ENCODE measurements around the gene PVR. TPM values are rescaled to one million over a fixed set of nuclear protein-coding genes. Genes with fewer than 3 reads are reported as not detected.

The PVR gene
- polyA plus RNA-seq (2012; rRNA removed) = 90.2 and 90.8 TPM in 2 replicates
- 51.9 and 73.3 TPM in 2 replicates for polyA plus RNA-seq (2012; cell fraction: cytosol; rRNA removed)
- polyA plus RNA-seq (2012; cell fraction: nucleus; rRNA removed) = 65.6 and 91.5 TPM in 2 replicates

- Histone ChIP-seq H3K27me3 (ENCODE audit: insufficient read depth) (no peaks in the 10 kb centered on the region), H3K4me3 (ENCODE audit: low read depth in 2 of 2, low read length in 1 of 2) (peak within 1 kb of the TSS; percentile 66 to 88), H3K9me2 (no peaks in the 10 kb centered on the region), H3K9me3 (no peaks in the 10 kb centered on the region), H2AFZ (ENCODE audit: low read depth) (peak within 1 kb of the TSS; percentile 78), H3K79me2 (ENCODE audit: insufficient read depth) (peaks cover 46% of the 10 kb centered on the region), H3K27ac (ENCODE audit: low read depth in 2 of 2, low read length in 1 of 2) (peak within 1 kb of the TSS; percentile 82 to 83), H3K9ac (peak within 1 kb of the TSS; percentile 90), H3K4me1 (ENCODE audit: control insufficient read depth in 1 of 2, insufficient read depth in 2 of 2, low read depth in 1 of 2, low read length in 1 of 2) (peaks cover 0 to 2% of the 10 kb centered on the region in 2 experiments; a peak in 1 of 4 replicates), H3F3A (replicated peaks; ENCODE audit: insufficient read depth) (no peaks in the 10 kb centered on the region), H4K20me1 (ENCODE audit: insufficient read depth) (peaks cover 23% of the 10 kb centered on the region; the same call in 1 of the 2 replicates), H3K4me2 (peak within 1 kb of the TSS; percentile 82), H3K36me3 (replicated peaks in 1 of 2; ENCODE audit: control insufficient read depth in 1 of 2, insufficient read depth in 2 of 2, low read length in 1 of 2) (peaks cover 6 to 13% of the 10 kb centered on the region in 2 experiments)
- CTCF ChIA-PET = interaction anchor here (1.2 to 2.6 kb wide), 2 partner anchors 13 to 73 kb away, joined by 4 to 18 read pairs; no protein-coding TSS in a partner anchor
- WGBS (ENCODE audit: low lambda C conversion rate) = 2% methylated on average over 21 of the region's 70 CpGs
- POLR2A ChIA-PET = interaction anchor here (1.4 kb wide), 1 partner anchor 143 kb away, joined by 5 read pairs; the partner anchor contains the start of gene ZNF180
- no peak for TF ChIP-seq USF1 (IDR thresholded peaks at IDR 0.05; ENCODE audit: borderline replicate concordance, low read depth)
- TF ChIP-seq POLR2AphosphoS5 (IDR thresholded peaks at IDR 0.05; ENCODE audit: low read depth, low read length) = peak; percentile 75
- no peak for TF ChIP-seq EP300 (IDR thresholded peaks at IDR 0.05; ENCODE audit: borderline replicate concordance in 1 of 2, low read depth in 1 of 2, low read length in 1 of 2)
- peak; percentile 73 for TF ChIP-seq TAF1 (IDR thresholded peaks at IDR 0.05; ENCODE audit: borderline replicate concordance, low read depth, low read length)
- TF ChIP-seq TEAD4 (IDR thresholded peaks at IDR 0.05; ENCODE audit: borderline replicate concordance, insufficient read depth) = 0 out of 2 replicates have a peak, but pooled peaks have one; percentile 17
- TF ChIP-seq RCOR1 (IDR thresholded peaks at IDR 0.05; ENCODE audit: low read length) = peak; percentile 30; the same call in 1 of the 2 replicates
- TF ChIP-seq YY1 (IDR thresholded peaks at IDR 0.05; ENCODE audit: low read depth) = peak; percentile 82
- peak; percentile 93 for TF ChIP-seq NRF1 (IDR thresholded peaks at IDR 0.05; ENCODE audit: low read depth, low read length)
- TF ChIP-seq MAX (IDR thresholded peaks at IDR 0.05; ENCODE audit: low read depth) = peak; percentile 55
- peak; percentile 26; the same call in 1 of the 2 replicates for TF ChIP-seq SIN3A (IDR thresholded peaks at IDR 0.05; ENCODE audit: borderline replicate concordance, low read depth, low read length)
- peak; percentile 95 for DNase-seq
Measured at GRCh38 chr19:44643605-44644401, at the start of gene PVR. TSS of gene PVR (plus strand) at chr19:44643910. CDS start at chr19:44644097, 187 bp downstream.

- no peak for DNase-seq
- Histone ChIP-seq H3K4me1 (ENCODE audit: control insufficient read depth in 1 of 2, insufficient read depth in 2 of 2, low read depth in 1 of 2, low read length in 1 of 2) (no peaks in the 10 kb centered on the region), H4K20me1 (ENCODE audit: insufficient read depth) (no peaks in the 10 kb centered on the region), H3K36me3 (replicated peaks in 1 of 2; ENCODE audit: control insufficient read depth in 1 of 2, insufficient read depth in 2 of 2, low read length in 1 of 2) (no peaks in the 10 kb centered on the region), H3K79me2 (ENCODE audit: insufficient read depth) (no peaks in the 10 kb centered on the region), H3K9me2 (no peaks in the 10 kb centered on the region), H3K9ac (no peak overlapping the region), H3K9me3 (no peaks in the 10 kb centered on the region), H3K4me2 (no peak overlapping the region), H2AFZ (ENCODE audit: low read depth) (no peak overlapping the region), H3K4me3 (ENCODE audit: low read depth in 2 of 2, low read length in 1 of 2) (no peak overlapping the region), H3K27me3 (ENCODE audit: insufficient read depth) (no peaks in the 10 kb centered on the region), H3F3A (replicated peaks; ENCODE audit: insufficient read depth) (peaks cover 8% of the 10 kb centered on the region), H3K27ac (ENCODE audit: low read depth in 2 of 2, low read length in 1 of 2) (no peak overlapping the region)
- POLR2A ChIA-PET = no interaction called here
- CTCF ChIA-PET = interaction anchor here (1.2 to 2.1 kb wide), 3 partner anchors 14 to 66 kb away, joined by 3 to 7 read pairs (median 4); no protein-coding TSS in a partner anchor
- WGBS (ENCODE audit: low lambda C conversion rate) = 31% methylated on average over 10 of the region's 10 CpGs
- TF ChIP-seq NFIC (IDR thresholded peaks at IDR 0.05; ENCODE audit: borderline replicate concordance) (no peak), ZBTB33 (IDR thresholded peaks at IDR 0.05; ENCODE audit: borderline replicate concordance, low read depth) (no peak), MAX (IDR thresholded peaks at IDR 0.05; ENCODE audit: low read depth) (no peak), USF1 (IDR thresholded peaks at IDR 0.05; ENCODE audit: borderline replicate concordance, low read depth) (no peak), CHD2 (IDR thresholded peaks at IDR 0.05; ENCODE audit: low read length, partially characterized antibody) (no peak), YY1 (IDR thresholded peaks at IDR 0.05; ENCODE audit: low read depth) (no peak), RFX5 (IDR thresholded peaks at IDR 0.05; ENCODE audit: low read length) (no peak), MXI1 (IDR thresholded peaks at IDR 0.05; ENCODE audit: low read depth, low read length) (no peak), MEF2A (IDR thresholded peaks at IDR 0.05; ENCODE audit: borderline replicate concordance, low read depth) (no peak), FOXM1 (IDR thresholded peaks at IDR 0.05; ENCODE audit: low read depth) (no peak), GABPA (IDR thresholded peaks at IDR 0.05; ENCODE audit: low read depth) (no peak)
Measured at GRCh38 chr19:44596428-44597130, 47.1 kb upstream of the PVR start.

All from SK-N-SH (cell line).